GM10847 (cell line): ENCODE measurements around the gene SNHG17.

Experiments used
- POLR2A ChIP-seq: IDR thresholded peaks from 2 replicates; pipeline ENCODE4 v1.6.1; 2011; ENCODE audit not compliant: insufficient read length; ENCODE audit errors: extremely low read depth

SNHG17 gene

GRCh38 chr20:38402089-38402488 lies 33.0 kb downstream of the SNHG17 start:
- TF ChIP-seq POLR2A, result no peak

GRCh38 chr20:38395165-38395564 lies 40.0 kb downstream of the SNHG17 start:
- no peak for TF ChIP-seq POLR2A

GRCh38 chr20:38393259-38393658 lies 41.9 kb downstream of the SNHG17 start:
- TF ChIP-seq POLR2A, result no peak

GRCh38 chr20:38392356-38392755 lies 42.8 kb downstream of the SNHG17 start:
- TF ChIP-seq POLR2A, result no peak

- no peak for TF ChIP-seq POLR2A
These were observed 47.2 kb downstream of the SNHG17 start for GRCh38 chr20:38387953-38388352.

GRCh38 chr20:38386851-38387250 lies 48.3 kb downstream of the SNHG17 start:
- TF ChIP-seq POLR2A, result no peak

- TF ChIP-seq POLR2A, result no peak
These were observed 49.1 kb downstream of the SNHG17 start for GRCh38 chr20:38386004-38386403.

GRCh38 chr20:38383147-38383546 lies 52.0 kb downstream of the SNHG17 start:
- TF ChIP-seq POLR2A, result no peak

- TF ChIP-seq POLR2A, result no peak
These were observed 58.0 kb downstream of the SNHG17 start for GRCh38 chr20:38377039-38377685.

- no peak for TF ChIP-seq POLR2A
These were observed 61.2 kb downstream of the SNHG17 start for GRCh38 chr20:38373898-38374297.

- TF ChIP-seq POLR2A, result no peak
These were observed 61.8 kb downstream of the SNHG17 start for GRCh38 chr20:38373231-38373867.

- TF ChIP-seq POLR2A, result no peak
These were observed 62.3 kb downstream of the SNHG17 start for GRCh38 chr20:38372806-38373205.
